Measurements from ENCODE around the gene NFAT5. TPM values are rescaled to one million over a fixed set of nuclear protein-coding genes. Genes with fewer than 3 reads are reported as not detected.

Gene NFAT5
- total and polyA plus RNA-seq, 8 donors: 1.2 to 57.2 (median 21.5) TPM

DNA sequence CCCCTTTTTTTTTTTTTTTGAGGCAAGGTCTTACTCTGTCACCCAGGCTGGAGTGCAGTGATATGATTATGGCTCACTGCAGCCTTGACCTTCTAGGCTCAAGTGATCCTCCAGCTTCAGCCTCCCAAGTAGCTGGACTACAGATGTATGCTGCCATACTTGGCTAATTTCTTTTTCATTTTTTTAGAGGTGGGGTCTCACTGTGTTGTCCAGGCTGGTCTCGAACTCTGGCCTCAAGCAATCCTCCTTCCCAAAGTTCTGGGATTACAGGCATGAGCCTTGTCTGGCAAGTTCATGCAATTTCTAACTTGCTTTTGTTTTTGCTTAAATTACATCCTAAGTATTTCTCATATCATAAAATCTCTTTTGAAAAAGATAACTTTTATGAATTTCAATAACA is 33.8 kb upstream of the NFAT5 start:
- H3K4me3 ChIP-seq: no peak overlapping the region
- no peaks in the 10 kb centered on the region for H3K36me3 ChIP-seq
- 86 to 97% (median 93%) methylated on average over 1 of the region's 1 CpG for WGBS, 5 donors
- H3K27me3 ChIP-seq: no peaks in the 10 kb centered on the region
- peaks cover 0 to 18% (median 4%) of the 10 kb centered on the region in 4 donors for H3K4me1 ChIP-seq
- no peaks in the 10 kb centered on the region for H3K9me3 ChIP-seq
- intact Hi-C loops (cut with DNase I; ENCODE audit: low total_unique reads): no loop called here
- no peak for TF ChIP-seq POLR2A (IDR thresholded peaks at IDR 0.05)
- no peak for TF ChIP-seq EP300 (IDR thresholded peaks at IDR 0.05)
- TF ChIP-seq POLR2AphosphoS5 (IDR thresholded peaks at IDR 0.05): no peak
- TF ChIP-seq, protein P1, sequence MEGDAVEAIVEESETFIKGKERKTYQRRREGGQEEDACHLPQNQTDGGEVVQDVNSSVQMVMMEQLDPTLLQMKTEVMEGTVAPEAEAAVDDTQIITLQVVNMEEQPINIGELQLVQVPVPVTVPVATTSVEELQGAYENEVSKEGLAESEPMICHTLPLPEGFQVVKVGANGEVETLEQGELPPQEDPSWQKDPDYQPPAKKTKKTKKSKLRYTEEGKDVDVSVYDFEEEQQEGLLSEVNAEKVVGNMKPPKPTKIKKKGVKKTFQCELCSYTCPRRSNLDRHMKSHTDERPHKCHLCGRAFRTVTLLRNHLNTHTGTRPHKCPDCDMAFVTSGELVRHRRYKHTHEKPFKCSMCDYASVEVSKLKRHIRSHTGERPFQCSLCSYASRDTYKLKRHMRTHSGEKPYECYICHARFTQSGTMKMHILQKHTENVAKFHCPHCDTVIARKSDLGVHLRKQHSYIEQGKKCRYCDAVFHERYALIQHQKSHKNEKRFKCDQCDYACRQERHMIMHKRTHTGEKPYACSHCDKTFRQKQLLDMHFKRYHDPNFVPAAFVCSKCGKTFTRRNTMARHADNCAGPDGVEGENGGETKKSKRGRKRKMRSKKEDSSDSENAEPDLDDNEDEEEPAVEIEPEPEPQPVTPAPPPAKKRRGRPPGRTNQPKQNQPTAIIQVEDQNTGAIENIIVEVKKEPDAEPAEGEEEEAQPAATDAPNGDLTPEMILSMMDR (IDR thresholded peaks at IDR 0.05): no peak
- DNase-seq: no peak
- H3K27ac ChIP-seq: no peak overlapping the region

DNA sequence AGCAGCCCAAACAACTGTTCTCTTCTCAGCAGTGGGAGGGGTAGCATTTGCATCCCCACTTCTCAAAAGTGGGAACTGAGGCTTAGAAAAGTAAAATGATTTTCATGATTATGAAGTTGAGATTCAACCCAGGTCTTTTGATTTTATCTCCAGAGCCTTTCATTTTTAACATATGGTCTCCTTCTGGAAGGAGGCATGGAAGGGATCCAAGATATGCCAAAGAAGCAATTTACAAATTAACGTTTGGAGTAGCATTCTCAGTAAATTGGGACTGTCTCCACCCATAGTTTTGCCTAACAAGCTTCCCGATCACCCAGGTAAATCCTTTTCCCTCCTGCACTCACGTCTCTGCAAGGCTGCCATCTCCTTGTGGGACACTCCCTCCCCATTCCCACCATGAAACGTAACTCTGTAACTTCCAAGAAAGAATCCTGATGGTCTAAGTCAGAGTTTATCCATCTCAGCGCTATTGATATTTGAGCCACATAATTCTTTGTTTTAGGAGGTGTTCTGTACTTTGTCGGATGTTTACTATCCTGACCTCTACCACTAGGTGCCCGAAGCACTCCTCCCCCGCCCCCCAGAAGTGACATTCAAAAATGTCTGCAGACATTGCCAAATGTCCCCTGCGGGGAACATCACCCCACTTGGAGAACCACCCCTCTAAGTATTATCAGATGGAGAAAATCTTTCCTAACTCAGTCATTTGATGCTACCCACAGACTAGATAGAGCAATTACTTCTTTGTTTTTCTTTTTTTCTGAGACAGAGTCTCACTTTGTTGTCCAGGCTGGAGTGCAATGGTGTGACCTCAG is 32.9 kb upstream of the NFAT5 start:
- H3K9me3 ChIP-seq: no peaks in the 10 kb centered on the region
- peaks cover 0 to 18% (median 4%) of the 10 kb centered on the region in 4 donors for H3K4me1 ChIP-seq
- H3K27ac ChIP-seq: no peak overlapping the region
- 35 to 59% (median 45%) methylated on average over 9 of the region's 9 CpGs for WGBS, 5 donors
- no peaks in the 10 kb centered on the region for H3K36me3 ChIP-seq
- DNase-seq: no peak
- no peaks in the 10 kb centered on the region for H3K27me3 ChIP-seq
- TF ChIP-seq POLR2AphosphoS5 (IDR thresholded peaks at IDR 0.05) (no peak), POLR2A (IDR thresholded peaks at IDR 0.05) (no peak), EP300 (IDR thresholded peaks at IDR 0.05) (no peak)
- TF ChIP-seq, protein P1 (IDR thresholded peaks at IDR 0.05): no peak
- intact Hi-C loops (cut with DNase I; ENCODE audit: low total_unique reads): no loop called here
- no peak overlapping the region for H3K4me3 ChIP-seq

DNA sequence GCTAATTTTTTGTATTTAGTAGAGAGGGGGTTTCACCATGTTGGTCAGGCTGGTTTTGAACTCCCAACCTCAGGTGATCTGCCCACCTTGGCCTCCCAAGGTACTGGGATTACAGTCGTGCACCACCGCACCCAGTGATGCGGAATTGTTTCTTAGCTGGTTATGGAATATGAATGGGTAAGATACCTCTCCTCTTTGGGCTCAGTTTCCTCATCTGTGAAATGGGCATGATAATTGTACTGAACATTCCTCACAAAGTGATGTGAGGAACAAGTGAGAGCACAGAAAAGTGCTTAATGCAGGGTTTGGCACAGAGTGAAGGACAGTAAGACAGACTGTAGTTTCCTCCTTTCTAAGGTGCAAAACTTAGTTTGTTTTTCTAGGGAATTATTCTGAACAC is 31.0 kb upstream of the NFAT5 start:
- peaks cover 0 to 15% (median 4%) of the 10 kb centered on the region in 4 donors for H3K4me1 ChIP-seq
- H3K9me3 ChIP-seq: no peaks in the 10 kb centered on the region
- WGBS, 5 donors: 94 to 100% (median 96%) methylated on average over 3 of the region's 3 CpGs
- no peak for DNase-seq
- H3K27ac ChIP-seq: no peak overlapping the region
- no peaks in the 10 kb centered on the region for H3K36me3 ChIP-seq
- H3K4me3 ChIP-seq: no peak overlapping the region
- no peak for TF ChIP-seq EP300 (IDR thresholded peaks at IDR 0.05)
- TF ChIP-seq POLR2A (IDR thresholded peaks at IDR 0.05): no peak
- intact Hi-C loops (cut with DNase I; ENCODE audit: low total_unique reads): no loop called here
- no peaks in the 10 kb centered on the region for H3K27me3 ChIP-seq

DNA sequence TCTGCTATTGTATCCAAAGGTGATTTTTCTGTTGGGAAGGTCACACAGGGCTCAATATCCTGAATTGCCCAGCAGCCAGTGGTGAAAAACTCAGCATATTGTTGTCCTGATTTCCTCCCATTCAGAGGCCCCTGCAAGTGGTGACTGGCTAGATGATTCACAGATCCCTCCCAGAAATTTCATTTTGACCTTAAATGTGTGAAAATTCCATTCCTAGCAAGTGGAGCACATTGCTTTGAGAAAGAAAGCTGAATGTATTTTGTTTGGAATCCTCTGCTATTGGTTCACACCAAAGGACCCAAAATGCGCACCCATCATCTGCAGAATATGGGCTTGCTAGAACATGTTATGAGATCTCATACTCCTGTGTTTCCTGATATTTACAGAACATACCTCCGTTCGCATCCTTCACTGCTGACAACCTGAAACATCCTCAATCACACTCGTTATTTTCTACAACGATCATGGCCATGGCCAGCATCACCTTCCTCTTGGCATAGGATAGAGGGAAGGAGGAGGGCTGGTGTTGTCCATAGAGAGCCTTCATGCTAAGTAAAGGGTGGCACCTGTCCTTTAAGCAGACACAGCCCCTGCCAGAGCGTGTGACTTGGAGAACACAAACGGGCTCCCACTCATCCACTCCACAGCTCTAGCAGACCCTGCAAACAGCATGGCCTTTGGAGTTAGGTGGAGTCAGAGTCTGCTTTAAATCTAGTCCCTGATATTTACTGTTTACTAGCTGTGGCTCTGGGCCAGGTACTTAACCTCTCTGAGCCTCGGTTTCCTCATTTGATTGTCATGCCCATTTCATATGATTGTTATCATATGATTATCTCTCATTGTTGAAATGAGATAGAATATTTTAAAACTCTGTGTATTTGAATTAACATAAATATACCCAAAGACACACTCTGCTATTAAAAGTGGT is 30.4 kb upstream of the NFAT5 start:
- H3K4me1 ChIP-seq: peaks cover 0 to 8% (median 3%) of the 10 kb centered on the region in 4 donors
- TF ChIP-seq, protein P1 (IDR thresholded peaks at IDR 0.05): no peak
- TF ChIP-seq POLR2AphosphoS5 (IDR thresholded peaks at IDR 0.05) (no peak), POLR2A (IDR thresholded peaks at IDR 0.05) (no peak), EP300 (IDR thresholded peaks at IDR 0.05) (no peak)
- intact Hi-C loops (cut with DNase I; ENCODE audit: low total_unique reads): no loop called here
- WGBS, 5 donors: 68 to 78% (median 71%) methylated on average over 8 of the region's 8 CpGs
- no peak overlapping the region for H3K4me3 ChIP-seq
- H3K27me3 ChIP-seq: no peaks in the 10 kb centered on the region
- no peaks in the 10 kb centered on the region for H3K36me3 ChIP-seq
- H3K27ac ChIP-seq: no peak overlapping the region
- no peak for DNase-seq
- no peaks in the 10 kb centered on the region for H3K9me3 ChIP-seq
